Measurements from ENCODE around the gene FCN2. TPM values are rescaled to one million over a fixed set of nuclear protein-coding genes. Genes with fewer than 3 reads are reported as not detected.
A peak's percentile ranks its signal among the peaks of the same experiment; 100 is the strongest.

Gene FCN2
- total RNA-seq, 1 donor from 2014 or later, result not detected

DNA sequence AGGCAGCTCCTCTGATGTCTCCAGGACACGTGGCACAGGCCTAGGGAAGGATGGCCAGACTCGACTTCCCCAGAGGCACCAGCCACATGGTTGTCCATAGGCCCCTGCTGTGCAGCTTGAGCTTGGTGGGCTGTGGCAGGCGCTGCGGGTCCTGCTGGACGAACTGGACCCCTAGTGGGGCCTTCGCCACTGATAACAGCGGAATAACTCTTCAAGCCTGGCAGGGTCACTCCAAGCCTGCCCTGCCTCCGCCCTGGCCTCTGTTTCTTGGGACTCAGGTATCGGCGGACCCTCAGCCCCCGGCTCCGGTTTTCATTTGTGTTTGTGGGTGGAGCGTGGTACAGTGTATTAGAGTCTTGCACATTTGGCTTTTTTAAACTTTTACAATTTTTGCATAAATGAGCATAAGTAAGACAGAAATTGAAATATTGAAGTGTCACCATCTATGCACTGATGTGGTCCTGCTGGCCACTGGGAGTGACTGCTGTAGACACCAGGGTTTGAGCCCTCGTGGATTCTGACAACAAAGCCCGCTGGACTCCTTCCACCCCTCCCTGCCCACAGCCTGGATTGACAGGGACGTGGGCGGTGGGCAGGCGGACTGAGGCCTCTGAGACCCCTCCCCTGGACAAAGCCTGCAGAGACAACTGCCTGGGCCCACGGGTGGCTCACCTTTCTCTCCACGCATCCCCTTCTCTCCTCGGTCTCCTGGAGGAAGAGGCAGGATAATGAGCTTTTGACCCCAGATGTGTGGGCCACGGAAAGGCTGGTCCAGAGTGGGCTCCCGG is 33.3 kb downstream of the FCN2 start:
- peak in 1 of 2 donors; percentile 53 for DNase-seq (ENCODE audit: low spot score in 2 of 2)
- H3K4me1 ChIP-seq, result no peaks in the 10 kb centered on the region

DNA sequence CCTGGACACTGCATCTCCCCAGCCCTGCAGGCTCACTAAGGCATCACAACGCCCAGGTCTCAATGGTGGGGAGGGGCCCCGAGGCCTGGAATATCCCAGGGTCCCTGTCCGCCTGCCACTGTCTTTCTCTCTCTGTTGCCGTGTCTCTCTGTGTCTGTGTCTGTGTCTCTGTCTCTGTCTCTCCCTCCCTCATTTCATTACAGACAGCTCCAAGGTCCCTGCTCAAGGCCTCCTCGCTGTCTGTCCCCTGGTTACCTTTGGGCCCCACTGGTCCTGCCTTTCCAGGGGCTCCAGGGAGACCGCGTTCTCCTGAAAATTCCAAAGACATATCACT is 33.9 kb downstream of the FCN2 start:
- Histone ChIP-seq H3K4me1 (no peaks in the 10 kb centered on the region), H3K27ac (no peak overlapping the region), H3K4me3 (no peak overlapping the region), H3K36me3 (no peaks in the 10 kb centered on the region), H3K27me3 (no peaks in the 10 kb centered on the region), H3K9me3 (no peaks in the 10 kb centered on the region)
- DNase-seq (ENCODE audit: low spot score in 2 of 2), result peak in 1 of 2 donors; percentile 22
- TF ChIP-seq, protein P1, sequence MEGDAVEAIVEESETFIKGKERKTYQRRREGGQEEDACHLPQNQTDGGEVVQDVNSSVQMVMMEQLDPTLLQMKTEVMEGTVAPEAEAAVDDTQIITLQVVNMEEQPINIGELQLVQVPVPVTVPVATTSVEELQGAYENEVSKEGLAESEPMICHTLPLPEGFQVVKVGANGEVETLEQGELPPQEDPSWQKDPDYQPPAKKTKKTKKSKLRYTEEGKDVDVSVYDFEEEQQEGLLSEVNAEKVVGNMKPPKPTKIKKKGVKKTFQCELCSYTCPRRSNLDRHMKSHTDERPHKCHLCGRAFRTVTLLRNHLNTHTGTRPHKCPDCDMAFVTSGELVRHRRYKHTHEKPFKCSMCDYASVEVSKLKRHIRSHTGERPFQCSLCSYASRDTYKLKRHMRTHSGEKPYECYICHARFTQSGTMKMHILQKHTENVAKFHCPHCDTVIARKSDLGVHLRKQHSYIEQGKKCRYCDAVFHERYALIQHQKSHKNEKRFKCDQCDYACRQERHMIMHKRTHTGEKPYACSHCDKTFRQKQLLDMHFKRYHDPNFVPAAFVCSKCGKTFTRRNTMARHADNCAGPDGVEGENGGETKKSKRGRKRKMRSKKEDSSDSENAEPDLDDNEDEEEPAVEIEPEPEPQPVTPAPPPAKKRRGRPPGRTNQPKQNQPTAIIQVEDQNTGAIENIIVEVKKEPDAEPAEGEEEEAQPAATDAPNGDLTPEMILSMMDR (IDR thresholded peaks at IDR 0.05), result no peak
- intact Hi-C loops (cut with DNase I), result no loop called here

More for the DNA sequence above, 33.3 kb downstream of the FCN2 start:
- intact Hi-C loops (cut with DNase I), result no loop called here
- Histone ChIP-seq H3K27ac (no peak overlapping the region), H3K27me3 (no peaks in the 10 kb centered on the region), H3K36me3 (no peaks in the 10 kb centered on the region), H3K4me3 (no peak overlapping the region), H3K9me3 (no peaks in the 10 kb centered on the region)
- TF ChIP-seq, protein P1 (IDR thresholded peaks at IDR 0.05), result no peak

DNA sequence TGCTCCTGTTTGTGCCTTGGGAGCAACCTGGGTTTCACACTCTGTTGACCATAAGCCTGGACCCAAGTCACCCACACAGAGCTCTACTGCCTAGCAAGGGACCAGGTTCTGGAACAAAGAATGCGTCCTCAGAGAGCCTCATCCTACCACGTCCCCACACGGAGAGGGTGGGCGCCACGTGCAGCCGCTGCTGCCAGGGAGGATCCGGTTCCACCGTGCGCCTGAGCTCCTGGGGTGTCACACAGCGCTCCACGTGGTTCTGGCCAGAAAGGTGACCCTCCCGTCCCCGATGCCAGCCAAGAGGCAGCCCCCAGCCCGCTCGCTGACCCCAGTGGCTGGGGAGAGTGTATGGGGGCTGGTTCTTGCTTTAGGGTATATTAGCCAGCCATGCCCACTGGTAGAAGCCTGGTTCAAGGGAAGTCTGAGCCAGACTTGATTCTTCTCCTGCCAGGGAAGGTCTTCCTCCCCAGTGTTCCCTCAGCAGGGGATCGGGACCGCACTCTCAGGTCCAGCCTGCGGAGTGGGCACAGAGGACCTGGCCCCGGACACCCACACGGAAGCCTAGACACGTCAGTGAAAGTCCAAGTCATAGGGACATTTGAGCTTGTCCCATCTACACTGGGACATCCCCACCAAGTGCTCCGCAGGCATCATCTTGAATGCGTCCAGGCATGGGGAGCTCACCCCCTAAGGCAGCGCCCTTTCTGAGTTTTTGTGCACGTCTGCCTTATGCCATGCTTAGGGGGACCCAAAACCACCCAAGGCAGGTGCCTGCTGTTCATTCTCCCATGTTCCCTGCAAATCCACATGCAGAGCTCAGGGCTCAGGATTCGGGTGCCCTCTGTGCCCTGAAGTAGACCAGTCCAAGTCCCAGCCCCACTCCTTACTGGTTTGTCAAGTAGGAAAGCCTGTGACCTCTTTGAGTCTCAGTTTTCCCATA is 34.7 kb downstream of the FCN2 start:
- TF ChIP-seq, protein P1 (IDR thresholded peaks at IDR 0.05), result no peak
- intact Hi-C loops (cut with DNase I), result no loop called here
- H3K4me1 ChIP-seq, result no peaks in the 10 kb centered on the region
- peak in 1 of 2 donors; percentile 52 for DNase-seq (ENCODE audit: low spot score in 2 of 2)
- no peaks in the 10 kb centered on the region for H3K36me3 ChIP-seq
- no peak overlapping the region for H3K4me3 ChIP-seq
- H3K9me3 ChIP-seq, result no peaks in the 10 kb centered on the region
- no peaks in the 10 kb centered on the region for H3K27me3 ChIP-seq
- no peak overlapping the region for H3K27ac ChIP-seq

DNA sequence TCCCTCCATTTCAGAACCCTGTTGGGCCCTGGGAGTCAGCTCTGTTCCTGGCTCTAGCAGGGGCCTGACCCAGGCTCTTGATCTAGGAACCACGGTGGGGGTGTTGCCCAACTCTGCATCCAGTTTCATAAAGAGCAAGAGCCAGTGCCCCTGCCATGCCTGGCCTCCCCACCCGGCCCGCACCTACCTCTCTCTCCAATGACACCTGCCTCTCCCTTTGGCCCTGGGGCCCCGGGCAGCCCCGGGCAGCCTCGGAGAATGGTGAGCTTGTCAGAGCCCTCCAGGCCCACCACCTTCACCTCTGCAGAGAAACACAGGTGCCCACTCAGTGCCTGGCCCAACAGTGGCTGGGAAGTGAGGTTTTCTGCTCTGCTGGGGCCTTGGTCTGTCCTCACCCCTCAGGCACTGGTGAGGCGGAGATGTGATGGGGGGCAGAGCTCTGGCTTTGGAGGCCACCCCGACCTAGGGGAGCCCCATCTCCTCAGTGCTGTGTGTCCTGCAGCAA is 35.6 kb downstream of the FCN2 start:
- Histone ChIP-seq H3K27me3 (no peaks in the 10 kb centered on the region), H3K36me3 (no peaks in the 10 kb centered on the region), H3K27ac (no peak overlapping the region), H3K4me1 (no peaks in the 10 kb centered on the region), H3K4me3 (no peak overlapping the region), H3K9me3 (peaks cover 0 to 4% of the 10 kb centered on the region in 2 donors)
- TF ChIP-seq, protein P1 (IDR thresholded peaks at IDR 0.05), result no peak
- intact Hi-C loops (cut with DNase I), result no loop called here
- DNase-seq (ENCODE audit: low spot score in 2 of 2), result peak in 1 of 2 donors; percentile 54

DNA sequence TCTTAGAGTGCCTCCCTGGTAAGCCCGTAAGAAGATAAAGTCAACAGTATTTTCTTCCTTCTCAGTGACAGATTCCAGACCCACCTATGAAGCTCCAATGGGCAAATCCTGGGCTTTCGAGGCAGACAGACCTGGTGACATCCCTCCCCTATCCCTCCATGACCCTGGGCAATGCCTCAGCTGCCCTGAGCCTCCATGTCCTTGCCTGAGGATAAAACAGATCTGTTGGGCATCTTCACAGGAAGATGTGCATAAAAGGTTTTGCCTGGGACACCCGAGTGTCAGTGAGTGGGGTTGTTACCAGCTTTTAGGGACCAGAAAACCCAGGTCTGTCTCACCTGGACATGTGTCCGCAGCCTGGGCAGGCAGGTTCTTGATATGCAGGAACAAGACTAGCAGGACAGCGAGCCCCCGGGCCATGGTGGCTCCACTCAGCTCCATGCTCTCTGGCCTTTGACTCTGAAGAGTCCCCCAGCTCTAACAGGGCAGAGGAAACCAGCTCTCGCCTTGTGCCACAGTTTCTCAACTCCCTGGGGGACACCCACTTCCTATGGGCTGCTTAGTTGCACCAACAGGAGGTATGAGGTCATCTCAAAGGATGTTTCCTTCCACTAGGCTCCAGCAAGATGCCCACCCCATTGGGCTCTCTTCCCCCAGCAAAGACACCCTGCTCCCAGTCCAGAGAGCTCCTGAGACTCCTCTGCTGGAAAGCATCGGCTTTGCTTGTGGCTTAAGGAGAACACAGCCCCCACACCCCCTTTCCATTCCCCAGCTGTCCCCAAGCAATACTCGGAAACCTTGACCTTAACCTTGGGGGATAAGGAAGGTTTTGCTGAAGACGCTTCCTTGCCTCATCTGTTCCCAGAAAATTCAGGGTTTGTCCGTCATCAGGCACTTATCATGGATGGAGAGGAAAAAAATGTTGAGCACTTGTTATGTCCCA is 37.1 kb downstream of the FCN2 start, which contains the start of gene FCN1:
Gene FCN1, minus strand, starts transcription at position 482 of the 943 bp plus-strand sequence. Its CDS starts 41 bp downstream, at position 441.
- peak in 1 of 2 donors; percentile 59 for DNase-seq (ENCODE audit: low spot score in 2 of 2)
- intact Hi-C loops (cut with DNase I), result no loop called here
- no peaks in the 10 kb centered on the region for H3K36me3 ChIP-seq
- H3K4me1 ChIP-seq, result no peaks in the 10 kb centered on the region
- TF ChIP-seq, protein P1 (IDR thresholded peaks at IDR 0.05), result no peak
- no peak within 1 kb of the TSS for H3K27ac ChIP-seq
- no peak within 1 kb of the TSS for H3K4me3 ChIP-seq
- peaks cover 0 to 4% of the 10 kb centered on the region in 2 donors for H3K9me3 ChIP-seq
- H3K27me3 ChIP-seq, result no peaks in the 10 kb centered on the region
